ENCODE results near the gene SVOP.

- no peak for TF ChIP-seq CTCF (IDR thresholded peaks at IDR 0.05)
- TF ChIP-seq POLR2A (IDR thresholded peaks at IDR 0.05) = no peak
Observed at GRCh38 chr12:108918960-108919642, 101.8 kb downstream of the SVOP start.
